K562 (cell line): Measurements from ENCODE around the gene TCIRG1. TPM values are rescaled to one million over a fixed set of nuclear protein-coding genes. Genes with fewer than 3 reads are reported as not detected.

Experiments used
- ATAC-seq: fragments of 200-7000 bp; cut with Tn5 transposase; 3 replicates; pipeline ENCODE4 v1.9.1; 2020; ENCODE audit warnings: moderate library complexity
- BruUV-seq: library from RNA; stranded (reverse); fragments of 400-500 nt; replicated peaks from 2 replicates; lab custom pipeline; 2021; lab: Mats Ljungman, UMichigan
- CTCF ChIA-PET: fragments of 300-600 bp; formaldehyde crosslinking; extraction: SDS; loops from one replicate; lab custom pipeline; 2021; ENCODE audit warnings: low intra/inter-chr PET ratio; lab: Yijun Ruan, JAX
- POLR2A ChIA-PET: fragments of 300-600, 350-650 bp; sonication (Branson Sonifier 250); formaldehyde crosslinking; extraction: SDS; loops from one replicate; lab custom pipeline; 2021; ENCODE audit warnings: antibody characterized with exemption, inconsistent platforms; lab: Yijun Ruan, JAX
- DNase-seq, 4 experiments: peaks; one replicate each; pipeline versions ENCODE4 v3.0.0 to v3.0.0-alpha.2; 2011 to 2018; ENCODE audit warnings: low spot score in 3 of 4, mixed read lengths in 3 of 4; ENCODE audit errors: extremely low read depth in 1 of 4
- FAIRE-seq: peaks from 2 replicates; lab custom pipeline; 2011; peaks lifted over from hg19 to GRCh38; lab: Jason Lieb, UNC
- H2AFZ ChIP-seq: 2 replicates; pipeline ENCODE4 v1.6.0; 2011; ENCODE audit warnings: low read depth, low read length, control low read depth, inconsistent platforms
- H3K27ac ChIP-seq: fragments of 200-600 bp; 3 replicates; pipeline ENCODE4 v1.8.0; 2011; ENCODE audit warnings: low read depth, mild to moderate bottlenecking, control low read depth, inconsistent platforms, low read length, moderate library complexity, mixed read lengths; ENCODE audit errors: extremely low read depth
- H3K27me3 ChIP-seq, 2 experiments: fragments of 300-600 bp in 1 of 2; 2 replicates in 1 of 2; 3 replicates in 1 of 2; pipeline versions ENCODE4 v1.6.0 to v1.8.0; 2011; ENCODE audit warnings: inconsistent platforms in 2 of 2, low read length in 2 of 2, mild to moderate bottlenecking in 1 of 2, mixed read lengths in 1 of 2, moderate library complexity in 1 of 2; ENCODE audit not compliant: control insufficient read depth in 2 of 2, insufficient read depth in 2 of 2
- H3K36me3 ChIP-seq: fragments of 300-600 bp; 3 replicates; pipeline ENCODE4 v1.8.0; 2011; ENCODE audit warnings: mild to moderate bottlenecking, low read length, inconsistent platforms; ENCODE audit not compliant: control insufficient read depth, insufficient read depth
- H3K4me1 ChIP-seq, 2 experiments: fragments of 200-600 bp in 1 of 2; replicated peaks in 1 of 2; 2 replicates in 1 of 2; 3 replicates in 1 of 2; pipeline versions ENCODE4 v1.5.1 to v1.8.0; 2011; ENCODE audit warnings: inconsistent platforms in 2 of 2, low read length in 2 of 2, mild to moderate bottlenecking in 1 of 2, mixed read lengths in 1 of 2, moderate library complexity in 1 of 2; ENCODE audit not compliant: control insufficient read depth in 2 of 2, insufficient read depth in 2 of 2
- H3K4me2 ChIP-seq: 2 replicates; pipeline ENCODE4 v1.6.1; 2011; ENCODE audit warnings: low read length, control low read depth, inconsistent platforms, mixed read lengths; ENCODE audit not compliant: insufficient read depth
- H3K4me3 ChIP-seq: fragments of 200-600 bp; sonication (generic), shearing (Covaris generic); 2 replicates; pipeline ENCODE4 v1.5.1; 2016; ENCODE audit warnings: control low read depth, inconsistent platforms
- H3K79me2 ChIP-seq: fragments of 200-600 bp; 3 replicates; pipeline ENCODE4 v1.8.0; 2011; ENCODE audit warnings: low read length, inconsistent platforms; ENCODE audit not compliant: control insufficient read depth, insufficient read depth
- H3K9ac ChIP-seq, 2 experiments: 2 replicates each; pipeline versions ENCODE4 v1.6.0 to v1.6.1; 2011; ENCODE audit warnings: low read depth in 2 of 2, low read length in 2 of 2, control low read depth in 1 of 2, inconsistent platforms in 1 of 2, mild to moderate bottlenecking in 1 of 2, mixed read lengths in 1 of 2; ENCODE audit not compliant: insufficient read depth in 1 of 2
- H3K9me1 ChIP-seq: one replicate; pipeline ENCODE4 v1.6.0; 2011; ENCODE audit warnings: inconsistent platforms, mild to moderate bottlenecking, low read length, moderate library complexity; ENCODE audit not compliant: control insufficient read depth, insufficient read depth
- H3K9me3 ChIP-seq: replicated peaks from 2 replicates; pipeline ENCODE4 v1.5.1; 2011; ENCODE audit warnings: low read depth, low read length, inconsistent platforms; ENCODE audit not compliant: control insufficient read depth, insufficient read depth
- H4K20me1 ChIP-seq: replicated peaks from 2 replicates; pipeline ENCODE4 v1.6.1; 2011; ENCODE audit warnings: low read length, inconsistent platforms, mixed read lengths; ENCODE audit not compliant: control insufficient read depth, insufficient read depth
- AFF1 ChIP-seq, 2 experiments: fragments of 450-650 bp; IDR thresholded peaks; 2 replicates each; pipeline ENCODE4 v1.6.1; 2018; ENCODE audit warnings: mild to moderate bottlenecking in 2 of 2, low read depth in 1 of 2; ENCODE audit not compliant: partially characterized antibody in 2 of 2
- ARID3B ChIP-seq: fragments of 250-450 bp; sonication (Bioruptor Pico); IDR thresholded peaks from 2 replicates; pipeline ENCODE4 v1.4.0; 2020; ENCODE audit warnings: borderline replicate concordance
- CC2D1A ChIP-seq: fragments of 450-650 bp; IDR thresholded peaks from 2 replicates; pipeline ENCODE4 v1.6.1; 2017; ENCODE audit warnings: mild to moderate bottlenecking
- HDAC2 ChIP-seq: fragments of 450-650 bp; IDR thresholded peaks from 2 replicates; pipeline ENCODE4 v1.6.1; 2016; ENCODE audit warnings: mild to moderate bottlenecking
- KHSRP ChIP-seq: fragments of 450-650 bp; IDR thresholded peaks from 2 replicates; pipeline ENCODE4 v1.6.1; 2017
- MLX ChIP-seq, 2 experiments: fragments of 450-650 bp in 1 of 2; sonication (generic) in 1 of 2; formaldehyde crosslinking; conservative IDR thresholded peaks; 2 replicates each; pipeline versions ENCODE4 v1.4.0 to v1.8.1; 2020 to 2022; ENCODE audit warnings: mild to moderate bottlenecking in 1 of 2, missing genetic modification reagents in 1 of 2
- NCOA2 ChIP-seq, 2 experiments: fragments of 450-650 bp; IDR thresholded peaks; 2 replicates each; pipeline ENCODE4 v1.6.1; 2018; ENCODE audit warnings: mild to moderate bottlenecking in 2 of 2, moderate library complexity in 1 of 2; ENCODE audit not compliant: partially characterized antibody in 2 of 2
- SMARCB1 ChIP-seq: IDR thresholded peaks from 2 replicates; pipeline ENCODE4 v1.6.1; 2011; ENCODE audit warnings: improper control_type of control experiment, low read depth; ENCODE audit not compliant: insufficient read length
- TAF1 ChIP-seq: IDR thresholded peaks from 2 replicates; pipeline ENCODE4 v1.6.1; 2011; ENCODE audit warnings: mild to moderate bottlenecking, low read length, moderate library complexity; ENCODE audit not compliant: insufficient read depth, control insufficient read depth, severe bottlenecking; ENCODE audit errors: extremely low read depth
- ZNF140 ChIP-seq: fragments of 250-450 bp; sonication (Bioruptor Pico); IDR thresholded peaks from 2 replicates; pipeline ENCODE4 v1.8.0; 2021; ENCODE audit warnings: moderate library complexity, mild to moderate bottlenecking, inconsistent platforms
- ZNF143 ChIP-seq: sonication (generic); formaldehyde crosslinking; IDR thresholded peaks from 2 replicates; pipeline ENCODE4 v1.9.0; 2022; ENCODE audit warnings: mild to moderate bottlenecking, missing genetic modification reagents
- ZNF217 ChIP-seq: sonication (generic); formaldehyde crosslinking; IDR thresholded peaks from 2 replicates; pipeline ENCODE4 v1.8.0; 2022; ENCODE audit warnings: mild to moderate bottlenecking, missing genetic modification reagents
- ZNF274 ChIP-seq: IDR thresholded peaks from 2 replicates; pipeline ENCODE4 v1.6.1; 2011; ENCODE audit warnings: low read depth, mild to moderate bottlenecking, low read length, moderate library complexity, borderline replicate concordance
- ZNF398 ChIP-seq: fragments of 250-450 bp; sonication (Bioruptor Pico); IDR thresholded peaks from 2 replicates; pipeline ENCODE4 v1.8.0; 2021; ENCODE audit warnings: moderate library complexity, mild to moderate bottlenecking, inconsistent platforms
- WGBS: fragments of 100-300 bp; shearing (Covaris generic); methylation state at CpG from one replicate; pipeline ENCODE4 v1.1.6; 2016; ENCODE audit warnings: low coverage, mixed read lengths; ENCODE audit not compliant: insufficient coverage; ENCODE audit errors: missing lambda C conversion rate; 5-methylcytosine and 5-hydroxymethylcytosine counted together
- in situ Hi-C: fragments of 300-500 bp; cut with MboI; formaldehyde crosslinking; loops from 4 replicates; pipeline ENCODE4 v1.15.0; 2018; ENCODE audit warnings: inconsistent platforms, mixed read lengths
- intact Hi-C: fragments of 100-400 bp; cut with micrococcal nuclease; formaldehyde crosslinking; loops from 2 replicates; pipeline ENCODE4 v1.14.2; 2022
- polyA plus RNA-seq, 8 experiments: library from polyadenylated mRNA; depleted of rRNA in 4 of 8; stranded (reverse) in 5 of 8; unstranded in 3 of 8; fragments of >200 nt; fragmentation: Nextera tagmentation in 2 of 8; fragmentation: Illumina TruSeq in 1 of 8; extraction: Ambion mirVana in 2 of 8; extraction: Trizol in 1 of 8; gene quantifications; 2 replicates each; pipeline versions ENCODE4 v1.2.1 to v1.2.3, GENCODE V29; 2011 to 2014; ENCODE audit warnings: inconsistent platforms in 1 of 8, missing spikeins in 1 of 8
- total RNA-seq, 7 experiments: library from RNA; depleted of rRNA in 6 of 7; stranded (reverse); fragments of >200 nt in 6 of 7; fragmentation: Illumina TruSeq in 2 of 7; extraction: Trizol in 2 of 7; gene quantifications; 2 replicates each; pipeline versions ENCODE4 v1.2.1 to v1.2.3, GENCODE V29; 2011 to 2021; ENCODE audit warnings: low replicate concordance in 1 of 7

The TCIRG1 gene
- total and polyA plus RNA-seq, 9 of the 15 experiments (the other 6 are each of a cell fraction or from before 2014, with no cell fraction given): 0.49 to 143 (median 24.4) TPM

- TF ChIP-seq MLX (CRISPR knock-in tag; conservative IDR thresholded peaks at IDR 0.05) (no peak), ZNF140 (CRISPR knock-in tag) (no peak), ARID3B (CRISPR knock-in tag) (no peak), ZNF398 (CRISPR knock-in tag) (no peak), SMARCB1 (no peak)
These were observed 42.9 kb downstream of the TCIRG1 start (continued) for GRCh38 chr11:68081691-68082090.

GRCh38 chr11:68082481-68082880 lies 43.7 kb downstream of the TCIRG1 start:
- Histone ChIP-seq H3K4me3 (no peak overlapping the region), H3K36me3 (peaks cover 40% of the 10 kb centered on the region; the same call in 2 of the 3 replicates), H3K4me1 (no peaks in the 10 kb centered on the region), H3K79me2 (no peaks in the 10 kb centered on the region), H3K27me3 (no peaks in the 10 kb centered on the region), H3K4me2 (no peak overlapping the region), H2AFZ (no peak overlapping the region), H4K20me1 (no peaks in the 10 kb centered on the region), H3K9ac (no peak overlapping the region), H3K27ac (no peak overlapping the region), H3K9me3 (no peaks in the 10 kb centered on the region), H3K9me1 (no peaks in the 10 kb centered on the region)
- ATAC-seq (no peak), DNase-seq (no peak), FAIRE-seq (no peak)
- intact Hi-C loops: no loop called here
- BruUV-seq: no TSS peak
- POLR2A ChIA-PET: no interaction called here
- 27% methylated on average over 3 of the region's 3 CpGs for WGBS
- CTCF ChIA-PET: no interaction called here
- in situ Hi-C loops: no loop called here
- TF ChIP-seq ZNF274 (no peak), ZNF143 (no peak), TAF1 (no peak), AFF1 (IDR thresholded peaks at IDR 0.05; ENCODE audit: low read depth in 1 of 2, partially characterized antibody in 2 of 2) (no peak), ZNF217 (no peak), CC2D1A (no peak), HDAC2 (no peak), KHSRP (no peak), NCOA2 (IDR thresholded peaks at IDR 0.05; ENCODE audit: partially characterized antibody in 2 of 2) (no peak)
